GM23338 (cell line): ENCODE results near the gene RAB15. TPM values are rescaled to one million over a fixed set of nuclear protein-coding genes. Genes with fewer than 3 reads are reported as not detected.

Experiments used
- ATAC-seq: fragments of 200-7000 bp; cut with Tn5 transposase; 3 replicates; pipeline ENCODE4 v1.9.1; 2020
- DNase-seq: peaks from one replicate; pipeline ENCODE4 v3.0.0-alpha.2; 2015; ENCODE audit warnings: low spot score
- H2AFZ ChIP-seq: fragments of 200-600 bp; sonication (generic); 2 replicates; pipeline ENCODE4 v1.8.0; 2016; ENCODE audit warnings: antibody characterized with exemption, mild to moderate bottlenecking, moderate library complexity
- H3F3A ChIP-seq: fragments of 200-600 bp; sonication (generic); replicated peaks from 2 replicates; pipeline ENCODE4 v1.8.0; 2017; ENCODE audit warnings: antibody characterized with exemption, mixed run types, low read depth
- H3K27ac ChIP-seq: fragments of 200-600 bp; sonication (generic); 2 replicates; pipeline ENCODE4 v1.6.1; 2016; ENCODE audit warnings: low read depth
- H3K27me3 ChIP-seq: fragments of 200-600 bp; sonication (generic); 2 replicates; pipeline ENCODE4 v1.8.0; 2016; ENCODE audit warnings: mild to moderate bottlenecking, mixed run types, moderate library complexity; ENCODE audit not compliant: insufficient read depth
- H3K36me3 ChIP-seq: fragments of 200-600 bp; sonication (generic); 2 replicates; pipeline ENCODE4 v1.8.0; 2016; ENCODE audit warnings: mild to moderate bottlenecking; ENCODE audit not compliant: insufficient read depth
- H3K4me1 ChIP-seq: fragments of 200-600 bp; sonication (generic); 2 replicates; pipeline ENCODE4 v1.8.0; 2016; ENCODE audit warnings: mild to moderate bottlenecking, moderate library complexity; ENCODE audit not compliant: insufficient read depth
- H3K4me2 ChIP-seq: fragments of 200-600 bp; sonication (generic); 2 replicates; pipeline ENCODE4 v1.7.1; 2017; ENCODE audit warnings: mixed run types
- H3K4me3 ChIP-seq: fragments of 200-600 bp; sonication (generic); 2 replicates; pipeline ENCODE4 v1.6.1; 2016; ENCODE audit warnings: mixed run types
- H3K79me2 ChIP-seq: fragments of 200-600 bp; sonication (generic); replicated peaks from 2 replicates; pipeline ENCODE4 v1.8.0; 2017; ENCODE audit warnings: mild to moderate bottlenecking; ENCODE audit not compliant: insufficient read depth
- H3K9me2 ChIP-seq: fragments of 200-600 bp; sonication (generic); 2 replicates; pipeline ENCODE4 v1.8.0; 2017; ENCODE audit not compliant: insufficient read depth
- H4K20me1 ChIP-seq: fragments of 200-600 bp; sonication (generic); replicated peaks from 2 replicates; pipeline ENCODE4 v1.8.0; 2017; ENCODE audit warnings: mild to moderate bottlenecking; ENCODE audit not compliant: insufficient read depth
- H3K27ac Mint-ChIP-seq: 2 replicates; pipeline ENCODE4 v1.8.0; 2020; ENCODE audit warnings: inconsistent platforms, mild to moderate bottlenecking, moderate library complexity, mixed read lengths
- H3K27me3 Mint-ChIP-seq: 3 replicates; pipeline ENCODE4 v1.8.0; 2022; ENCODE audit warnings: low read depth, mild to moderate bottlenecking, moderate library complexity, mixed read lengths, inconsistent platforms; ENCODE audit not compliant: insufficient read depth, poor library complexity
- H3K36me3 Mint-ChIP-seq: 3 replicates; pipeline ENCODE4 v1.8.0; 2021; ENCODE audit warnings: low read depth, mild to moderate bottlenecking, inconsistent platforms, moderate library complexity, mixed read lengths
- H3K4me1 Mint-ChIP-seq: 3 replicates; pipeline ENCODE4 v1.8.0; 2020; ENCODE audit warnings: mild to moderate bottlenecking, inconsistent platforms, mixed read lengths
- H3K4me3 Mint-ChIP-seq: 3 replicates; pipeline ENCODE4 v1.8.0; 2021; ENCODE audit warnings: moderate library complexity, mild to moderate bottlenecking, inconsistent platforms, mixed read lengths
- H3K9me3 Mint-ChIP-seq: 3 replicates; pipeline ENCODE4 v1.8.0; 2020; ENCODE audit warnings: moderate library complexity, mild to moderate bottlenecking, inconsistent platforms, mixed read lengths
- CREB1 ChIP-seq: fragments of 250-450 bp; sonication (Bioruptor Pico); IDR thresholded peaks from 2 replicates; pipeline ENCODE4 v1.5.0; 2020; ENCODE audit warnings: low read depth, mild to moderate bottlenecking, moderate library complexity
- ETS1 ChIP-seq: IDR thresholded peaks from 2 replicates; pipeline ENCODE4 v1.6.1; 2016; ENCODE audit warnings: antibody characterized with exemption
- EZH2 ChIP-seq: fragments of 200-600 bp; sonication (generic); IDR thresholded peaks from one replicate; pipeline ENCODE4 v1.8.0; 2017; ENCODE audit warnings: antibody characterized with exemption, mild to moderate bottlenecking, low read depth; ENCODE audit not compliant: unreplicated experiment
- EZH2phosphoT487 ChIP-seq: fragments of 200-600 bp; sonication (generic); IDR thresholded peaks from one replicate; pipeline ENCODE4 v1.8.1; 2018; ENCODE audit warnings: antibody characterized with exemption; ENCODE audit not compliant: unreplicated experiment
- JUNB ChIP-seq: IDR thresholded peaks from one replicate; pipeline ENCODE4 v1.6.1; 2016; ENCODE audit warnings: antibody characterized with exemption; ENCODE audit not compliant: unreplicated experiment
- NANOG ChIP-seq: IDR thresholded peaks from 2 replicates; pipeline ENCODE4 v1.6.1; 2016; ENCODE audit warnings: antibody characterized with exemption, borderline replicate concordance
- POLR2AphosphoS5 ChIP-seq: IDR thresholded peaks from 2 replicates; pipeline ENCODE4 v1.6.1; 2016; ENCODE audit warnings: antibody characterized with exemption, low read depth
- STAT1 ChIP-seq: IDR thresholded peaks from one replicate; pipeline ENCODE4 v1.6.1; 2016; ENCODE audit warnings: antibody characterized with exemption; ENCODE audit not compliant: unreplicated experiment
- ZNF114 ChIP-seq: fragments of 250-450 bp; sonication (Bioruptor Pico); IDR thresholded peaks from 2 replicates; pipeline ENCODE4 v1.5.0; 2020; ENCODE audit warnings: mild to moderate bottlenecking, moderate library complexity
- ZNF331 ChIP-seq: fragments of 250-450 bp; sonication (Bioruptor Pico); IDR thresholded peaks from 2 replicates; pipeline ENCODE4 v1.5.0; 2020; ENCODE audit warnings: low read depth, mild to moderate bottlenecking, moderate library complexity
- ZNF462 ChIP-seq: fragments of 250-450 bp; sonication (Bioruptor Pico); IDR thresholded peaks from 2 replicates; pipeline ENCODE4 v1.5.0; 2020; ENCODE audit warnings: mild to moderate bottlenecking, moderate library complexity
- polyA plus RNA-seq: library from polyadenylated mRNA; unstranded; fragments of >200 nt; fragmentation: Nextera tagmentation; extraction: Ambion mirVana; gene quantifications from 2 replicates; pipeline ENCODE4 v1.2.1, GENCODE V29; 2016
- total RNA-seq: library from RNA; depleted of rRNA; stranded (reverse); fragments of >200 nt; shearing (Covaris generic); gene quantifications from 2 replicates; pipeline ENCODE4 v1.2.3, GENCODE V29; 2014
- TF ChIP-seq, protein P1 (sequence below): IDR thresholded peaks from one replicate; pipeline ENCODE4 v1.6.1; 2018; ENCODE audit warnings: antibody characterized with exemption; ENCODE audit not compliant: unreplicated experiment
- TF ChIP-seq, protein P2 (sequence below), 2 experiments: fragments of 200-600 bp in 1 of 2; sonication (generic) in 1 of 2; conservative IDR thresholded peaks; 2 replicates each; pipeline versions ENCODE4 v1.5.1 to v1.6.1; 2016 to 2017; ENCODE audit warnings: antibody characterized with exemption in 2 of 2, low read depth in 2 of 2, mild to moderate bottlenecking in 2 of 2, moderate library complexity in 1 of 2

RAB15 gene
- total and polyA plus RNA-seq, 2 experiments from 2014 or later: 17.4 to 43.3 TPM

- no peaks in the 10 kb centered on the region; the same call in 2 of the 3 replicates for H3K9me3 Mint-ChIP-seq
- peaks cover 12% of the 10 kb centered on the region for H3K36me3 Mint-ChIP-seq
- no peak overlapping the region for H3K4me3 ChIP-seq
- ATAC-seq (no peak), DNase-seq (no peak)
- H3K4me3 Mint-ChIP-seq: no peak overlapping the region
- H3K27ac Mint-ChIP-seq: no peak overlapping the region
- peaks cover under 1% of the 10 kb centered on the region; the same call in 1 of the 2 replicates for H3K36me3 ChIP-seq
- no peaks in the 10 kb centered on the region for H3K27me3 ChIP-seq
- peaks cover 10% of the 10 kb centered on the region for H3F3A ChIP-seq
- H3K4me1 Mint-ChIP-seq: peaks cover 48% of the 10 kb centered on the region
- peaks cover 32% of the 10 kb centered on the region for H3K4me1 ChIP-seq
- H3K27ac ChIP-seq: no peak overlapping the region
- H2AFZ ChIP-seq: no peak overlapping the region
- no peak overlapping the region for H3K4me2 ChIP-seq
- TF ChIP-seq, protein P1, sequence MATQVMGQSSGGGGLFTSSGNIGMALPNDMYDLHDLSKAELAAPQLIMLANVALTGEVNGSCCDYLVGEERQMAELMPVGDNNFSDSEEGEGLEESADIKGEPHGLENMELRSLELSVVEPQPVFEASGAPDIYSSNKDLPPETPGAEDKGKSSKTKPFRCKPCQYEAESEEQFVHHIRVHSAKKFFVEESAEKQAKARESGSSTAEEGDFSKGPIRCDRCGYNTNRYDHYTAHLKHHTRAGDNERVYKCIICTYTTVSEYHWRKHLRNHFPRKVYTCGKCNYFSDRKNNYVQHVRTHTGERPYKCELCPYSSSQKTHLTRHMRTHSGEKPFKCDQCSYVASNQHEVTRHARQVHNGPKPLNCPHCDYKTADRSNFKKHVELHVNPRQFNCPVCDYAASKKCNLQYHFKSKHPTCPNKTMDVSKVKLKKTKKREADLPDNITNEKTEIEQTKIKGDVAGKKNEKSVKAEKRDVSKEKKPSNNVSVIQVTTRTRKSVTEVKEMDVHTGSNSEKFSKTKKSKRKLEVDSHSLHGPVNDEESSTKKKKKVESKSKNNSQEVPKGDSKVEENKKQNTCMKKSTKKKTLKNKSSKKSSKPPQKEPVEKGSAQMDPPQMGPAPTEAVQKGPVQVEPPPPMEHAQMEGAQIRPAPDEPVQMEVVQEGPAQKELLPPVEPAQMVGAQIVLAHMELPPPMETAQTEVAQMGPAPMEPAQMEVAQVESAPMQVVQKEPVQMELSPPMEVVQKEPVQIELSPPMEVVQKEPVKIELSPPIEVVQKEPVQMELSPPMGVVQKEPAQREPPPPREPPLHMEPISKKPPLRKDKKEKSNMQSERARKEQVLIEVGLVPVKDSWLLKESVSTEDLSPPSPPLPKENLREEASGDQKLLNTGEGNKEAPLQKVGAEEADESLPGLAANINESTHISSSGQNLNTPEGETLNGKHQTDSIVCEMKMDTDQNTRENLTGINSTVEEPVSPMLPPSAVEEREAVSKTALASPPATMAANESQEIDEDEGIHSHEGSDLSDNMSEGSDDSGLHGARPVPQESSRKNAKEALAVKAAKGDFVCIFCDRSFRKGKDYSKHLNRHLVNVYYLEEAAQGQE: no peak
- no peak for TF ChIP-seq CREB1
- TF ChIP-seq ETS1: no peak
- TF ChIP-seq POLR2AphosphoS5: no peak
- no peak for TF ChIP-seq NANOG
- no peak for TF ChIP-seq ZNF114
- TF ChIP-seq ZNF462 (CRISPR knock-in tag): no peak
- no peak for TF ChIP-seq JUNB
- TF ChIP-seq STAT1: no peak
- TF ChIP-seq EZH2: no peak
- TF ChIP-seq, protein P2, sequence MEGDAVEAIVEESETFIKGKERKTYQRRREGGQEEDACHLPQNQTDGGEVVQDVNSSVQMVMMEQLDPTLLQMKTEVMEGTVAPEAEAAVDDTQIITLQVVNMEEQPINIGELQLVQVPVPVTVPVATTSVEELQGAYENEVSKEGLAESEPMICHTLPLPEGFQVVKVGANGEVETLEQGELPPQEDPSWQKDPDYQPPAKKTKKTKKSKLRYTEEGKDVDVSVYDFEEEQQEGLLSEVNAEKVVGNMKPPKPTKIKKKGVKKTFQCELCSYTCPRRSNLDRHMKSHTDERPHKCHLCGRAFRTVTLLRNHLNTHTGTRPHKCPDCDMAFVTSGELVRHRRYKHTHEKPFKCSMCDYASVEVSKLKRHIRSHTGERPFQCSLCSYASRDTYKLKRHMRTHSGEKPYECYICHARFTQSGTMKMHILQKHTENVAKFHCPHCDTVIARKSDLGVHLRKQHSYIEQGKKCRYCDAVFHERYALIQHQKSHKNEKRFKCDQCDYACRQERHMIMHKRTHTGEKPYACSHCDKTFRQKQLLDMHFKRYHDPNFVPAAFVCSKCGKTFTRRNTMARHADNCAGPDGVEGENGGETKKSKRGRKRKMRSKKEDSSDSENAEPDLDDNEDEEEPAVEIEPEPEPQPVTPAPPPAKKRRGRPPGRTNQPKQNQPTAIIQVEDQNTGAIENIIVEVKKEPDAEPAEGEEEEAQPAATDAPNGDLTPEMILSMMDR (conservative IDR thresholded peaks at IDR 0.05; ENCODE audit: low read depth in 2 of 2): no peak
- no peak for TF ChIP-seq EZH2phosphoT487
- no peak for TF ChIP-seq ZNF331
- H3K9me2 ChIP-seq: no peaks in the 10 kb centered on the region
- no peaks in the 10 kb centered on the region; the same call in none of the 2 replicates for H4K20me1 ChIP-seq
- H3K27me3 Mint-ChIP-seq: peaks cover 4% of the 10 kb centered on the region
- H3K79me2 ChIP-seq: peaks cover 30% of the 10 kb centered on the region
These were observed 13.4 kb downstream of the RAB15 start for GRCh38 chr14:64958743-64959142.
